ENCODE data around the gene COBL.

Gene COBL

GRCh38 chr7:51068401-51068800 lies 248.2 kb downstream of the COBL start:
- no peak for DNase-seq

GRCh38 chr7:51067757-51068156 lies 248.9 kb downstream of the COBL start:
- peak; percentile 56 for DNase-seq

- no peak for DNase-seq
These were observed 249.4 kb downstream of the COBL start for GRCh38 chr7:51067258-51067657.

- DNase-seq: no peak
These were observed 250.2 kb downstream of the COBL start for GRCh38 chr7:51066405-51066882.

- no peak for DNase-seq
These were observed 250.8 kb downstream of the COBL start for GRCh38 chr7:51065766-51066165.

- no peak for DNase-seq
These were observed 251.9 kb downstream of the COBL start for GRCh38 chr7:51064688-51065087.

- DNase-seq: no peak
These were observed 254.2 kb downstream of the COBL start for GRCh38 chr7:51062222-51062987.

- DNase-seq: no peak
These were observed 256.1 kb downstream of the COBL start for GRCh38 chr7:51060536-51060935.

GRCh38 chr7:51059504-51060142 lies 257.0 kb downstream of the COBL start:
- no peak for DNase-seq

GRCh38 chr7:51058764-51059163 lies 257.8 kb downstream of the COBL start:
- DNase-seq: no peak

- no peak for DNase-seq
These were observed 261.4 kb downstream of the COBL start for GRCh38 chr7:51055039-51055840.

GRCh38 chr7:51054231-51054630 lies 262.4 kb downstream of the COBL start:
- DNase-seq: no peak

- no peak for DNase-seq
These were observed 263.3 kb downstream of the COBL start for GRCh38 chr7:51053160-51053925.

- DNase-seq: no peak
These were observed 270.1 kb downstream of the COBL start for GRCh38 chr7:51046482-51046881.

GRCh38 chr7:51046103-51046466 lies 270.5 kb downstream of the COBL start:
- no peak for DNase-seq

GRCh38 chr7:51045319-51046102 lies 271.1 kb downstream of the COBL start:
- DNase-seq: no peak

- no peak for DNase-seq
These were observed 273.1 kb downstream of the COBL start for GRCh38 chr7:51043461-51043860.

GRCh38 chr7:51040787-51041186 lies 275.8 kb downstream of the COBL start:
- no peak for DNase-seq

- no peak for DNase-seq
These were observed 278.0 kb downstream of the COBL start for GRCh38 chr7:51038573-51038972.

GRCh38 chr7:51035716-51036115 lies 280.9 kb downstream of the COBL start:
- DNase-seq: no peak

- DNase-seq: no peak
These were observed 281.9 kb downstream of the COBL start for GRCh38 chr7:51034521-51035264.

Data from CD4-positive, alpha-beta T cell treated with Interleukin-17A for 4 hours (primary cell).